HG03575 (cell line): ENCODE results near the gene SPATA3.

ENCODE experiments used
- ATAC-seq: cut with Tn5 transposase; IDR thresholded peaks from one replicate; pipeline ENCODE4 v1.9.1; 2021; ENCODE audit not compliant: unreplicated experiment, insufficient number of reproducible peaks, low FRiP score; ENCODE audit errors: extremely low read depth

The SPATA3 gene

GRCh38 chr2:231037731-231038482, 42.0 kb downstream of the SPATA3 start:
- no peak for ATAC-seq

GRCh38 chr2:231038483-231039293, 42.8 kb downstream of the SPATA3 start:
- no peak for ATAC-seq

GRCh38 chr2:231039294-231039664, 43.4 kb downstream of the SPATA3 start:
- no peak for ATAC-seq

DNA sequence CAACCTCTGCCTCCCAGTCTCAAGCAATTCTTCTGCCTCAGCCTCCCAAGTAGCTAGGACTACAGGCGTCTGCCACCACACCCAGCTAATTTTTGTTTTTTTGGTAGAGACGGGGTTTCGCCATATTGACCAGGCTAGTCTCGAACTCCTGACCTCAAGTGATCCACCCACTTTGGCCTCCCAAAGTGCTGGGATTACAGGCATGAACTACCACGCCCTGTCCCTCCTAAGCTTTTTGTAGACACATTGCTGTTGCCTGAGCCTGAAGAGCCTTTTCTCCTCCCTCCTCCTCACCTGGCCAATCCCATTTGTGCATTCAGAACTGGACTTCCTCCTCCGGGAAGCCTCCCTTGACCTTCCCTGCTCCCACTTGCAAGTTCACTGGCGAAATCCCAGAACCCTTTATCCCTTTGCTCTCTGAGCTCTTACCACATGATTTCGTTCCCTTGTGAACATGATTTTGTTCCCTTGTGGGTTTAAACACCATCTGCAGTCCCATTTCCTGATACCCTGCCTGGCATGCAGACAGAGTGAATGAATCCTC, 44.0 kb downstream of the SPATA3 start:
- no peak for ATAC-seq

DNA sequence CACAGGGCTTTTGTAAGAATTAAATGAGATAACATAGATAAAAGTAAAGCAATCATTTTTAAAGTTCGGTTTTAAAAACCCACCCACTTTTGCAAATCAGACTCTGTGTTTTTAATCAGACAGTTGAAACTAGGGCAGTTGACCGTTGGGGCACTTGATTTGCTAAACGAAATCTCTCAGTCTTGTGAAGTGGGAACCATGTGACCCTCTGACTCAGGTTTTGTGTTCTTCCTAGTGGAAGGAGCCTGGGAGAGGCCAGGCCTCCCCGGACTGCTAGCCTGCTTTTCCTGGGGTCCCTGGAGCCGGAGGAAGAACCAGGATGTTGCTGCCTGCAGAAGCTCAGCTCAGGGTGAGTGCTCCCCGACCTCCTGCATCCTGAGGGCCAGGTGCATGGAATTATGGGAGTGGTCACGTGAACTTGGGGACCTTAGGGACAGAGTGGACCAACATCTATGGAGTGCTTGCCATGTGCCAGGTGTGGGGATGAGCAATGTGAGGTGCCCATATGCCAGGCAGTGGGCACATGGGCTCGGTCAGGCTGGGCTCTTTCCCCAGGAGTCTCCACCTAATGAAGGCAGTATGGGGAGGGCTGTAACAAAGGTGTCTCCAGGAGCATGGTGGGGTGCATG, 45.3 kb downstream of the SPATA3 start:
- ATAC-seq, result no peak

- no peak for ATAC-seq
Measured at GRCh38 chr2:231043796-231044195, 47.9 kb downstream of the SPATA3 start.

- ATAC-seq, result no peak
Measured at GRCh38 chr2:231046916-231047273, 51.0 kb downstream of the SPATA3 start.

DNA sequence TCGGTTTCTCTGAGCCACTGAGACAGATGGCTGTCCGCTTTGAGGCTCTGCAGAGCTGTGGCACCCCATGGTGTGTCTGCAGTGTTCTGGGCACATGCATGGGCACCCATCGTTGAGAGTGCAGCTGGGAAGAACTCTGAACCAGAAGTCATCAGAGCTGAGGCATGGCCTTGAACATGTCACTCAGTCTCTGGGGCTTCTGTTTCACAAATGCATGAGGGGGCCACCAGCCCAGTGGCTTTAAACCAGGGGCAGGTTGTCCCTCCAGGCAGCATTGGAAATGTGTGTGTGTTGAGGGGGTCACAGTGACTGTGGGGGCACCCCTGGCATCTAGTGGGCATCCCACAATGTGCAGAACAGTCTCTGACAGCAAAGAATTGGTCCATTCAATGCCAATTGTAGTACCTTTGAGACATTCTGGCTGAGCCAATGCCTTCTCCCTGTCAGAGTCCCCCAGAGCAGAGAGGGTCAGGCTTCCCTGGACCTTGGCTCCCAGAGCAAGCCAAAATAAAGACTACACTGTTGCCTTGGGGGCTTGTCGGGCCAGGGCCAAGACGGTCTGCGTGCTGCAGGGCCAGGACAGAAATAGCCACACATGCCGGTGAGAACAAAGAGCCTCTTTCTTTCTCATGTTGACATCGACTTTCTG, 51.5 kb downstream of the SPATA3 start:
- ATAC-seq, result no peak

DNA sequence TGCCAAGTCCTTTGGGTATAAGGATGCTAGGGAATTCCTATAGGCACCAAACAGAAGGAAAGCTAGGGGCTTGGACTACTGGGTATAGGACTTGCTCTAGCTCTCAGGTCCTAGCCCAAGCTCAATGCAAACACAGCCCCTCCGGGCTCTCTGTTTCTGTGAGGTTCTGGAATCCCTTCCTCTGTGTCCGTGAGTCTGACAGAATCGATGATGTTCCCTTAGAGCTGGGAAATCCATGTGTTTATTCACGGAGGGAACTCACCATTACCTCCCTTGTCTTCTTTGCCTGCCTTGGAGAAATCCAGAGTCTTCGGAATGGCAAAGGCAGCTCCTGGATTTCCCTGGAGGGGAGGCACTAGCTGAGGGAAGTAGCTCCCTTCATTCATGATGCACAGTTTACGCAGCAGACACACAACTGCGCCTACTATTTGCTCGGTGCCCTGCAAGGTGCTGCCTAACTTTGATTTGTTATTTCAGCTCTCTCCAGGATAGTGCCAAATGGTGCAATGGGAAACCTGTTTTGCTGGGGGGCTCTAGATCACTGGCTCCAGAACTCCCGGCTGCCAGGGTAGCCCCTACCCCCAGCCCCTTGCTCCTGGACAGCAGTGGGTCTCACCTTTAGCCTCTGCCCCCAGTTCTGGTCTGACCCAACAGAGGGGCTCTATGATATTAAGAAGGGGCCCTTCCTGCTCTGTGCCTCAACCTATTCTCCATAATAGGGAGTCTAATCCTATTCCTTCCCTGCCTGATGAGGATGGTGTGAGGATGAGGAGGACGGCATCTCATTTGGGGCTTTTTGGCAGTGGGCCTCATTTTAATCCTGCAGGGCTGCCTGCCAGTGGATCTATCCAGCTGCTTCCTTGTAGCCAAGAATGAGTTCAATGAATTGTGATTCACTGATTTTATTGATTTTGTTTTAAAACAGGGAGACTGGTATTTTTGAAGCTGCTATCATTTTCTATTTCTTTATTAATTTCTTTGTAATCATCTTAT, 52.3 kb downstream of the SPATA3 start:
- no peak for ATAC-seq

DNA sequence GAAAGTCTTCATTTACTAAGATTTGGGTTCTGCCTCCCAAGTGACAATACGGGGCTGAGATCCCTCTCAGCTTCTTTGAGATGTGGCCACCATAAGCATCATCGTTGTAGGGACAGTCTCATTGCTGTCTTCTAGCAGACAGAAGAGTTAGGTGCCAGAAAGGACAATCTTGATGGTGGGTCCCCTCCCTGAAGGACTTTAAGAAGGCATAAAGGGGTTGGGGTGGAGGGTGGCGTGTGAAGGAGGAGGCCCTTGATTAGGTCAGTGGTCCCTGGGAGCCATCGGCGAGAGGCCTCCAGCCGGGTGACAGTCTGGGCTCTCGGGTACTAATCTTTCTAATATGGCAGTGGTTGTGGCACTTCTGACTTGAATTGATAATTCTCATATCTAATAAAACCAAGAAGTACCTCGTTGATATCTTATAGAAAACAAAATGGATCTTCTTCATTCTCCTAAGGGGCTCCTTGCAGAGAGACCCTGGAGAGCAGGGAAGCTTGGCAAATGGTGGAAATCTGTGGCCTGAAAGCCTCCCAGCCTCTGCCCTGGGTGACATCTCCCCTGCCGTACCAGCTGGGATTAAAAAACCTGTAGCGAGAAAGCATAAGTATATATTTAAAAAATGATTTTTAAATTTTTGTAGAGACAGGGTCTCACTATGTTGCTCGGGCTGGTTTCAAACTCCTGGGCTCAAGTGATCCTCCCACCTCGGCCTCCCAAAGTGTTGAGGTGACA, 53.5 kb downstream of the SPATA3 start:
- ATAC-seq, result no peak

DNA sequence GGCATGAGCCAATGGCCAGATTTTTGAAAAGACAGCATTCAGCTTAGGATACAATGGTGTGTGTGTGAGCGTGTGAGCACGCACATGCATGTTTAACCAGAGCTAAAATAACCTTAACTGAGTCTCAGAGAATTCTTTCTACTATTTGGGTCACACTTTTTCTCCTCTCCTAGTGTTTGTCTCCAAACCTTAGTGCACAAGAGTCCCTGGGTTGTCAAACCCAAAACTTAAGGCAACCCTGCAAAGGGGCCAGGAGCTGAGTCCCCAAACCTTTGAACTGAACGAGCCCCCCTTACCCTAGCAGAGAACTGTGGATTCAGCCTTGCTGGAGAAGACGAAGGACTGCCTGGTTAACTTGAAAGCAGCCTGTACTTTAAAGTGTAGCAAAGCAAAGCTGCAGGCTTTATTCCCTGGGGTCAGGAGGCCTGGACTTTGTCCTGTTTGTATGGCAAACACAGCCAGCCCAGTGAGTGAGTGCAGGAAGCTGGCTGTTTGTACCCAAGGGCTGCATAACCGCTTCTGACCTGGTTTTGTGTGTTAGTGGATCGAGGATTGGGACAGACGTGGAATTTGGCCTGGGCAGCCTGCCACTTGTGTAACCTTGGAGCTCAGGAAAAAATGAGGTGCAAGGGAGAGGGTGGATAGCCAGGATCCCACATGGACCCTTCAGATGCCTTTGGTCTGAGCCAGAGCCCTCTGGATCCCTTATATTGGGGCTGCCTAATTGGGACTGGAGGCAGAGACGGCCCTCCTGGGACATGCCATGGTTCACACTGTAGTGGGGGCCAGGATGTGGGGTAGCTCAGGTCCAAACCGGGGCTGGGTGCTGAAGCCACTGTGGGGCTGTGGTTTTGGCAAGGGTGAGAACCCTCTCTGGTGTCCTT, 54.3 kb downstream of the SPATA3 start:
- ATAC-seq, result no peak

DNA sequence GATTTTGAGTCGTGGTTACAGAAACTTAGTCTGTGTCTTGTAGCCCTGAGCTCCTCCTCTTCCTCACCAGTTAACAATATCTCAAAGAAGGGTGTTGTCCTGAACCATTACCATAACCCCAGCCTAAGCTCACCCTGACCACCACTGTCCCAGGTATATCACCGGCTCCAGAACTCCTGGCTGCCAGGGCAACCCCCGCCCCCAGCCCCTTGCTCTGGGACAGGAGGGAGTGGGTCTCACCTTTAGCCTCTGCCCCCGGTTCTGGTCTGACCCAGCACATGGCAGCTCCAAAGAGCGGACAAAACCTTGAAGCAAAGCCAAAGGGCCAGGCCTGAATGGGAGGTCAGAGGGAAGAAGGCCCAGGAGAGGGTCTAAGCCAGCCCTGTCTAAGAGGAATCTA, 55.2 kb downstream of the SPATA3 start:
- no peak for ATAC-seq

- ATAC-seq, result no peak
Measured at GRCh38 chr2:231052494-231053451, 56.9 kb downstream of the SPATA3 start.

- no peak for ATAC-seq
Measured at GRCh38 chr2:231053846-231054245, 57.9 kb downstream of the SPATA3 start.

DNA sequence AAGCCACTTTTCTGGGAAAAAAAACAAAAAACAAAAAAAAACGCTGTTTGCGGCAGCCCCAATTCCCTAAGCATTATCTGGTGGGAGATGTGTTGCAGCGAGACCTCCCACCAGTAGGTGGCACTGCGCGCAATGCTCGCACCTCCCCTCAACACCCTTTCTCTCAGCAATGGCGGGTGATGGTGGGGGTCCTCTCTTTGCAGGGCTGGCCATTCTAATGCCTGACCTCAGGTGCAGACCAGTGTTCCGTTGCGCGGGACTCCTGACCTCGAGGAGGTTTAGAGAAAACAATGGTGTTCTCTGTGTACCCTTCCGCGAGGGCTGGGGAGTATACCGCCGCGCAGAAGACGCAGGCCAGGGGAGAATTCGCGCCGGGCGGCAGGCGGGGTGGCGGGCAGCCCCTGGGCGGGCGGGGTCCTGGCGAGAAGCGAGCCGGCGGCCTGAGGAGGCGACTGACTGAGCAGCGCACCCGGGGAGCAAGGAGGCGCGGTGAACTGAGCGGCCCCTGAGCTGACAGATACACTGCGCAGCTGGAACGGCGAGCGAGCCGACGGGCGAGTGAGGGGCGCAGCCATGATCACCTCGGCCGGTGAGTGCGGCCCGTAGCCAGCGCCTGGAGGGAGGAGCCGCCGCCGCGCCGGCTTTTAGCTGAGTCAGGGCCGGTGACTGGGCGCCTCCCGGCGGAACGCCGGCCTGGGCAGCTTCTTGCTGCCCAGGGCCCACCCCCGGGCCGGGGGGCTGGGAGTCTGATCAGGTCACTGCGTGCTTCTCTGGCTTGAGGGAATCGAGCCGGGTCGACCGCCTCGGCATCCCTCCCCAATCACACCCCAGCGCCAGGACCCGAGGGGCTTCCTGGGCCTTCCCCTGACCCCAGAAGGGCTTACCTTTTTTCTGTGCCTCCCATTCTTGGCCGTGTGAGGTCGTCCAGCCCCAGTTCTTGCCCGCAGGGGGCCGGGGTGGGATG, 60.8 kb downstream of the SPATA3 start, which contains the start of gene PSMD1:
PSMD1 (plus strand) TSS at position 415 of the 964 bp plus-strand sequence; CDS start at position 574, 159 bp downstream.
- peak; percentile 51 for ATAC-seq
